K562 (cell line): ENCODE measurements around the gene ARSJ.

Experiments
- CHD4 ChIP-seq: fragments of 200-600 bp; sonication (generic); IDR thresholded peaks from 3 replicates; pipeline ENCODE4 v1.6.1; 2012; ENCODE audit warnings: low read depth, mild to moderate bottlenecking, mixed read lengths, low read length, inconsistent platforms; ENCODE audit not compliant: insufficient read depth, insufficient replicate concordance, poor library complexity, severe bottlenecking
- EP300 ChIP-seq: IDR thresholded peaks from 2 replicates; pipeline ENCODE4 v1.6.1; 2012; ENCODE audit warnings: low read length, improper control_type of control experiment
- ETV5 ChIP-seq: sonication (generic); formaldehyde crosslinking; IDR thresholded peaks from 2 replicates; pipeline ENCODE4 v1.4.0; 2020; ENCODE audit warnings: low read depth, mild to moderate bottlenecking, missing genetic modification reagents
- LEF1 ChIP-seq: fragments of 450-650 bp; IDR thresholded peaks from 2 replicates; pipeline ENCODE4 v1.6.1; 2016; ENCODE audit warnings: mild to moderate bottlenecking
- MAZ ChIP-seq, 2 experiments: fragments of 450-650 bp in 1 of 2; sonication (generic) in 1 of 2; formaldehyde crosslinking; IDR thresholded peaks in 1 of 2; conservative IDR thresholded peaks in 1 of 2; 2 replicates each; pipeline versions ENCODE4 v1.4.0 to v1.5.0; 2020; ENCODE audit warnings: mild to moderate bottlenecking in 1 of 2, missing genetic modification reagents in 1 of 2
- NR1H2 ChIP-seq: sonication (generic); formaldehyde crosslinking; IDR thresholded peaks from 2 replicates; pipeline ENCODE4 v1.4.0; 2020; ENCODE audit warnings: mild to moderate bottlenecking, missing genetic modification reagents
- PHB2 ChIP-seq: fragments of 450-650 bp; IDR thresholded peaks from 2 replicates; pipeline ENCODE4 v1.6.1; 2017; ENCODE audit warnings: low read depth
- PHF20 ChIP-seq: fragments of 450-650 bp; IDR thresholded peaks from 2 replicates; pipeline ENCODE4 v1.6.1; 2018; ENCODE audit not compliant: partially characterized antibody
- POLR2AphosphoS5 ChIP-seq: IDR thresholded peaks from 2 replicates; pipeline ENCODE4 v1.6.1; 2011; ENCODE audit warnings: mild to moderate bottlenecking, low read depth, low read length, moderate library complexity; ENCODE audit not compliant: control insufficient read depth, insufficient read depth
- TAF15 ChIP-seq: fragments of 200-400 bp; formaldehyde crosslinking; IDR thresholded peaks from 2 replicates; pipeline ENCODE4 v1.6.1; 2017; ENCODE audit warnings: mild to moderate bottlenecking, low read depth, low read length, moderate library complexity
- ZNF232 ChIP-seq: sonication (generic); formaldehyde crosslinking; IDR thresholded peaks from 2 replicates; pipeline ENCODE4 v1.8.0; 2022; ENCODE audit warnings: mild to moderate bottlenecking, missing genetic modification reagents
- ZNF449 ChIP-seq: fragments of 250-450 bp; sonication (Bioruptor Pico); IDR thresholded peaks from 2 replicates; pipeline ENCODE4 v1.8.0; 2022; ENCODE audit warnings: moderate library complexity, mild to moderate bottlenecking, inconsistent platforms

- TF ChIP-seq CHD4 (no peak), PHF20 (no peak), ETV5 (CRISPR knock-in tag) (no peak), EP300 (no peak), MAZ (CRISPR knock-in tag; conservative IDR thresholded peaks at IDR 0.05 in 1 of 2, IDR thresholded peaks at IDR 0.05 in 1 of 2) (no peak), POLR2AphosphoS5 (no peak), ZNF449 (CRISPR knock-in tag) (no peak), PHB2 (no peak), NR1H2 (CRISPR knock-in tag) (no peak), TAF15 (no peak), ZNF232 (CRISPR knock-in tag) (no peak), LEF1 (no peak)
Measured at GRCh38 chr4:113945906-113946305, 33.5 kb downstream of the ARSJ start.
